ENCODE data around the gene FAM193A. TPM values are rescaled to one million over a fixed set of nuclear protein-coding genes. Genes with fewer than 3 reads are reported as not detected.
"Not testable (repeated sequence)": the region's sequence is repeated elsewhere in the genome, so short reads cannot be mapped to it uniquely, and the experiment has no call there.

The FAM193A gene
- polyA plus RNA-seq, 4 donors, result 23.6 to 33.0 (median 28.4) TPM

DNA sequence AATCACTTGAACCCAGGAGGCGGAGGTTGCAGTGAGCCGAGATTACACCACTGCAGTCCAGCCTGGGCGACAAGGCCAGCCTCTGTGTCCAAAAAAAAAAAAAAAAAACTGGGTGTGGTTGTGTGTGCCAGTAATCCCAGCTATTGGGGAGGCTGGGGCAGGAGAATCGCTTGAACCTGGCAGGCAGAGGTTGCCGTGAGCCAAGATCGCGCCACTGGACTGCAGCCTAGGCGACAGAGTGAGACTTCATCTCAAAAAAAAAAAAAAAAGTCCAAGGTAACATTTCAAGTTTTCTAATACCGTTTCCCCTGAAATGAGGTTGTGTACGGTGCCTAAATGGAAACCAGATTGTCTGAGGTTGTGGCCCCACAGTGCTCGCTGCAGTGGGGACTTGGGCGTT, 35.6 kb downstream of the FAM193A start:
- DNase-seq (ENCODE audit: low read depth in 4 of 4, low spot score in 2 of 4), result no peak

GRCh38 chr4:2572866-2573265, 36.4 kb downstream of the FAM193A start:
- no peak for DNase-seq (ENCODE audit: low read depth in 4 of 4, low spot score in 2 of 4)

DNA sequence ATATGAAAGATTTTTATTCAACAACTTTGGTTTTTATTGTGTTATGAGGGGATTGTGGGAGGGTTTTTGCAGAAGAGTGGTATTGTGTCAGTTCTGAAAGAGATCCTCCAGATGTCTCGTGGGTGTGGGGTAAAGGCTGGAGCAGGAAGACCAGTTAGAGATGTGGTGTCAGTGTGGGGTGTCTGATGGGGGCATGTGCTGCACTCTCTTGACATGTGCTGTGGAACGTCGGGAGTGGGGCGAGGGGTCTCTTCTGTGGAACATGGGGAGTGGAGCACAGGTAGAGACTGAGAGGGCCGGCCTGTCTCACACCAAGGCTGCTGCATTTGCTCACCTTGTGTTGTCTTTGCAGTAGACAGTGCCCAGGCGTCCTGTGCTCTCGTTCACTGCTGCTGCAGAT, 37.6 kb downstream of the FAM193A start:
- DNase-seq (ENCODE audit: low read depth in 4 of 4, low spot score in 2 of 4), result no peak

DNA sequence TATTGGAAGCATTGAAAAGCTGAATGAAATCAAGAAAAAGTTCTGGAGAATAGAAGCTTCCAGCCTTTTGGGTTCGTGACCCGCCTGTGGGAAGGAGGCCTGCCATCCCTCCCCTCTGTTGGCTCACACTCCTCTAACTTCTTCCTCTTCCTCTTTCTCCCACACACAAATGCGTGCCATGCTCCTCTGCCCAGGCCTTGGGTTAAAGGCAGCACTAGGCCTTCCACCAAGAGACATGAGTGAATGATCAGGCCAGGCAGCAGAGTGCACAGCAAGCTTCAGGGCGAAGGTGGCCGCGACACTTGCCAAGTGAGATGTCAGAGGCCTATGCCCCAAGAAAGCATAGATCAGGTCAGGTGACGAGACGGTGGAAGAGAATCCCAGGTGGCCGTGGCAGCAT, 38.4 kb downstream of the FAM193A start:
- no peak for DNase-seq (ENCODE audit: low read depth in 4 of 4, low spot score in 2 of 4)

DNA sequence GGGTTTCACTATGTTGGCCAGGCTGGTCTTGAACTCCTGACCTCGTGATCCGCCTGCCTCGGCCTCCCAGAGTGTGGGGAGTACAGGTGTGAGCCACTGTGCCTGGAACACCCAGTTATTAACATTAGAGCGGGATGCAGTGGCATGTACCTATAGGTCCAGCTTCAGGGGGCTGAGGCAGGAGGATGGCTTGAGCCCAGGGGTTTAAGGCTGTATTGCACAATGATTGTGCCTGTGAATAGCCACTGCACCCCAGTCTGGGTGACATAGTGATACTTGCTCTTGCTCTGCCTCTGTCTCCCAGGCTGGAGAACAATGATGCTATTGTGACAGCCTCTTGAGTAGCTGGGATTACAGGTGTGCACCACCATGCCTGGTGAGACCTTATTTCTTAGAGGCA, 39.8 kb downstream of the FAM193A start:
- DNase-seq (ENCODE audit: low read depth in 4 of 4, low spot score in 2 of 4), result no peak

- no peak for DNase-seq (ENCODE audit: low read depth in 4 of 4, low spot score in 2 of 4)
These were observed 41.7 kb downstream of the FAM193A start for GRCh38 chr4:2578106-2578505.

- DNase-seq (ENCODE audit: low read depth in 4 of 4, low spot score in 2 of 4), result no peak
These were observed 43.5 kb downstream of the FAM193A start for GRCh38 chr4:2579910-2580309.

DNA sequence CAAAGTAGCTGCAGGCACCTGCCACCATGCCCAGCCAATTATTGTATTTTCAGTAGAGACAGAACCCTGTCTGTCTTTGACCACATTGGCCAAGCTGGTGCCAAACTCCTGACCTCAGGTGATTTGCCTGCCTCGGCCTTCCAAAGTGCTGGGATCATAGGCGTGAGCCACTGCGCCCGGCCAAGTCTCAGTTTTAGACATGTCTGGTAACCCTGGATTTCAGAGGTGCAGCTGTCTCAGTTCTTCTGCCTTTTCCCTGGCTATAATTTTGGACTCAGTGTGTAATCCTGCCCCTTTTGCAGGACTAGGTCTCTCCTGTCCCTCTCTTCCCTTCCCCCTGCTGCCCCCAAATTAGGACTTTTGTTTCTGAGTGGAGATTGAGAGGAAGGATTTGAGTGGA, 46.6 kb downstream of the FAM193A start:
- no peak for DNase-seq (ENCODE audit: low read depth in 4 of 4, low spot score in 2 of 4)

GRCh38 chr4:2583517-2583916, 47.1 kb downstream of the FAM193A start:
- no peak for DNase-seq (ENCODE audit: low read depth in 4 of 4, low spot score in 2 of 4)

DNA sequence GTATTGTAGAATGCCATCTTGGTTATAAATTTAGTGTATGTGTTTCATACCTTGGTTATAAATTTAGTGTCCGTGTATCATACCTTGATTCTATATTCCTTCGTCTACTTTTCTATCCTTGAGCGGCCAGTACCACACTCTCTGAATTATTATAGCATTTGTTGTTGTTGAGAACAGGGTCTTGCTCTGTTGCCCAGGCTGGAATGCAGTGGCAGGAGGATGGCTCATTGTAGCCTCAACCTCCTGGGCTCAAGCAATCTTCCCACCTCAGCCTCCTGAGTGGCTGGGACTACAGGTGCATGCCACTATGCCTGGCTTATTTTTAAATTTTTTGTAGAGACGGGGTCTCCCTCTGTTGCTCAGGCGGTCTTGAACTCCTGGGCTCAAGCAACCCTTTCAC, 50.1 kb downstream of the FAM193A start:
- no peak for DNase-seq (ENCODE audit: low read depth in 4 of 4, low spot score in 2 of 4)

DNA sequence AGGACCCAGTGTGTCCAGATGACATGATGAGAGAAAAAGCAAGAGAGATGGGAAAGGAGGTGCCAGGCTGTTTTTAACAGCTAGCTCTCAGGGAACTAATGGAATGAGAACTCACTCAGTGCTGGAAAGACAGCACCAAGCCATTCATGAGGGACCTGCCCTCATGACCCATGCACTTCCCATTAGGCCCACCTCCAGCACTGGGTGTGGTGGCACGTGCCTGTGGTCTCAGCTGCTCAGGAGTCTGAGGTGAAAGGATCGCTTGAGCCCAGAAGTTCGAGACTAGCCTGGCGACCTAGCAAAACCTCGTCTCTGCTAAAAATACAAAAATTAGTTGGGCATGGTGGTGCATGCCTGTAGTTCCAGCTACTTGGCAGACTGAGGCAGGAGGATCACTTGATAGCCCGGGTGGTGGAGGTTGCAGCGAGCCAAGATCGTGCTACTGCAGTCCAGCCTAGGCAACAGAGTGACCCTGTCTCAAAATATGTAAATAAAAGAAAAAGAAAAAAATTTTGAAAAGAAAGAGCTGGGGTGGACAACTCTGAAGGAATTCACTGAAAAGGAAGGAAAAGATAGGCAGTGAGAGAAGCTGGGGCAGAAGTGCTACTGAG, 50.9 kb downstream of the FAM193A start:
- DNase-seq (ENCODE audit: low read depth in 4 of 4, low spot score in 2 of 4), result no peak

GRCh38 chr4:2588259-2588658, 51.8 kb downstream of the FAM193A start:
- DNase-seq (ENCODE audit: low read depth in 4 of 4, low spot score in 2 of 4), result no peak

- no peak for DNase-seq (ENCODE audit: low read depth in 4 of 4, low spot score in 2 of 4)
These were observed 54.7 kb downstream of the FAM193A start for GRCh38 chr4:2591189-2591588.

GRCh38 chr4:2592014-2592413, 55.6 kb downstream of the FAM193A start:
- DNase-seq (ENCODE audit: low read depth in 4 of 4, low spot score in 2 of 4), result not testable (repeated sequence)

DNA sequence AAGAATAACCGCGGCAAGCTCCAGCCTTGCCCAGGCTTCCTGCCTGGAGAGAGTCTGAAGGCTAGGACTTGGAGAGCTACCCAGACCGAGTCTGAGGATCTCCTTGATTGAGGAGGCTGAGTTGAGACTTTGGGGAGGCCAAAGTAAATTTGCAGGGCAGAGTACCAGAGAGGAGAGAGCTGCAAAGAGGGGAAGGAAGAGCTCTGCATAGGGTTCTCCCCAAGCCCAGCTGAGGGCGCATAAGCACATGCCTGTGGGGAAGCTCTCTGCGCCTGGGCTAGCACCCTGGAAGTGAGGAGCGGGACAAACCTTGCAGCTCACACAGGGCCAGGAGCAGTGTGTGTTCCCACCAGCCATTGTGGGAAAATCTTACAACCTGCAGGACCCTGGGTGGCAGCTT, 56.1 kb downstream of the FAM193A start:
- DNase-seq (ENCODE audit: low read depth in 4 of 4, low spot score in 2 of 4), result no peak

DNA sequence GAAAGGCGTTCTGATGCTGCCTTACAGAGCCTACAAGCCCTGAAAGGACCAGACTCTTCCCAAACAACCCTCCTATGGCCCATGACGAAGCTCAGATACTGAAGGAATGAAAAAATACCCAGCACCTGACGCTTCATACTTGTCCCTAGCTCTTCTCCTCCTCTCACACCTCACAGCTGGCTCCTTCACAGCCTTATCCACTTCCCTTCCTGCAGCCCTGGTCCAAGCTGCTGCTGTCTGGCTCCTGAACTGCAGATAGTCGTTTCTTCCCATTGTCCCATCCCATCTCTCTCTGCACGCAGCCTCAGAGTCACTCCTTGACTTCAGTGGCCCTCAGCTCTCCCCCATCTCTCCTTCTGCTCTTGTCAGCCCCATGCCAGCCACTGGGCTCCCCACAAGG, 56.6 kb downstream of the FAM193A start:
- no peak for DNase-seq (ENCODE audit: low read depth in 4 of 4, low spot score in 2 of 4)

GRCh38 chr4:2595436-2595835, 59.0 kb downstream of the FAM193A start:
- no peak for DNase-seq (ENCODE audit: low read depth in 4 of 4, low spot score in 2 of 4)

GRCh38 chr4:2595952-2596552, 59.6 kb downstream of the FAM193A start:
- no peak for DNase-seq (ENCODE audit: low read depth in 4 of 4, low spot score in 2 of 4)

- DNase-seq (ENCODE audit: low read depth in 4 of 4, low spot score in 2 of 4), result no peak
These were observed 60.2 kb downstream of the FAM193A start for GRCh38 chr4:2596611-2597010.

DNA sequence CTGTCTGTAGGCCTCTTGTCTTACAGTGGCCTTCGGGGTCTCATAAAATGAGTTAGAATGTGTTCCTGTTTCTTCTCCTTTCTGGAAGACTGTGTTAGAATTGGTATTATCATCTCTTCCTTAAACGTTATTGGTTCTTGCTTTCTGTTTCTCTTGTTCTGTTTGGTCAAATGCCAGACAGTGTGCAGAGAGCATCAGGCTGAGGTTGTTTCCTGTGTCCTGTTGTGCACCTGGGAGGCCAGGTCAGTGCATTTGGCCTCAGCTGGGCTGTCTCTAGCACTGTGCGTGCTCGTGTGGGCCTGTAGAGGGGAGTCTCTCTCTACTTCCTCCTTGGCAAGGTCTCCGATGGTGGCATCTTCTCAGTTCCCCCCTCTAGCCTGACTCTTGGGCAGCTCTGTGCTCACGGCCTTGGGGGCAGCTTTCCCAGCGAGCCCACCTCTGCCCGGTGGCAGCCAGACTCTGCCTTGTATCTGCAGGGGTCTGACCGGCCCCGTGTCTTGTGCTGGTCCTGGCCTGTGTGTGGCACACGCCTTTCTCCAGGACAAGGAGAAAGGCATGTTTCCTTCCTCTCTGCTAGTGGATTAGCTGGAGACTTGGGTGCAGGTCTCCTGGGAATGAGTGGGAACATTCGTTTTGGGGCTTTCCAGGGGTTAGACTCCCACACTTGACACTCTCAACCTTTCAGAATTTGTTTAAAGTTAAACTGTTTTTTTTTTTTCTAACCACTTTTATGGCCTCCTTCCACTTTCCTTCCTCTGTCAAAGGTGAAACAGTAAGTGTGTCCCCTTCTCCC, 62.3 kb downstream of the FAM193A start:
- DNase-seq (ENCODE audit: low read depth in 4 of 4, low spot score in 2 of 4), result no peak

DNA sequence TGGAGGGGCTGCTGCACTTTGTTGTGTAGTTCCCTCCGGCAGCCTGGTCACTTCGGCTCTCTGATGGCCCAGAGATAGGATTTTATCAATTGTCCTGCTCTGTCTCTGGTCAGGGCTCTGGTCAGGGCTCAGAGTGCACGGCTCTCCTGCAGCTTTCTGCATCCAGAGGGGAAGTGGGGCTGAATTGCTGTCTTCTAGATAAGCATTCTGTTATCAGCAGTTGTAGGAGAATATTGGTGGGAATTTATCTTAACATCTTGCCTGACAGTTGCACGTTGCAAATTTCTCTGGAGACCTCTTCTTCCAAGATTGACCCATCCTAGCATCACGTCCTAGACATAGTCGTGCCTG, 62.8 kb downstream of the FAM193A start:
- no peak for DNase-seq (ENCODE audit: low read depth in 4 of 4, low spot score in 2 of 4)

GRCh38 chr4:2600878-2601277, 64.4 kb downstream of the FAM193A start:
- no peak for DNase-seq (ENCODE audit: low read depth in 4 of 4, low spot score in 2 of 4)

Measured in left renal cortex interstitium (tissue), 4 donors.